ENCODE measurements around the gene CPT1B.

- TF ChIP-seq CTCF (conservative IDR thresholded peaks at IDR 0.05; ENCODE audit: low read depth in 2 of 2) (no peak), POLR2AphosphoS5 (IDR thresholded peaks at IDR 0.05; ENCODE audit: low read depth) (no peak)
These were observed 53.5 kb downstream of the CPT1B start for GRCh38 chr22:50524676-50525103.

Measured in GM23338 (cell line).